Activated naive CD4-positive, alpha-beta T cell treated with anti-CD3 and anti-CD28 coated beads for 36 hours (primary cell): ENCODE results near the gene YWHAB. TPM values are rescaled to one million over a fixed set of nuclear protein-coding genes. Genes with fewer than 3 reads are reported as not detected.

Source experiments
- CTCF ChIA-PET: fragments of 350-600 bp; sonication (Branson Sonifier 250); formaldehyde crosslinking; loops from one replicate; lab custom pipeline; 2021; ENCODE audit warnings: antibody characterized with exemption; lab: Charles Lee
- DNase-seq: peaks from one replicate; pipeline ENCODE4 v3.0.0-alpha.2; 2020
- H3K27ac Mint-ChIP-seq: one replicate; pipeline ENCODE4 v1.8.0; 2021; ENCODE audit warnings: mild to moderate bottlenecking, mixed read lengths
- H3K27me3 Mint-ChIP-seq: one replicate; pipeline ENCODE4 v1.8.0; 2021; ENCODE audit warnings: low read depth, mixed read lengths
- H3K36me3 Mint-ChIP-seq: one replicate; pipeline ENCODE4 v1.8.0; 2021; ENCODE audit warnings: low read depth, mixed read lengths
- H3K4me1 Mint-ChIP-seq: one replicate; pipeline ENCODE4 v1.8.0; 2021; ENCODE audit warnings: low read depth, mixed read lengths
- H3K4me3 Mint-ChIP-seq: one replicate; pipeline ENCODE4 v1.8.0; 2021; ENCODE audit warnings: mild to moderate bottlenecking, moderate library complexity, mixed read lengths
- H3K9me3 Mint-ChIP-seq: one replicate; pipeline ENCODE4 v1.8.0; 2021; ENCODE audit warnings: mixed read lengths
- intact Hi-C: fragments of 100-400 bp; cut with micrococcal nuclease; formaldehyde crosslinking; loops from one replicate; pipeline ENCODE4 v1.15.1; 2023
- total RNA-seq, 2 experiments: library from RNA; stranded (reverse); gene quantifications; one replicate each; pipeline ENCODE4 v1.2.3, GENCODE V29; 2021

The YWHAB gene
- total RNA-seq, 2 experiments from 2014 or later, result 245 to 260 TPM

DNA sequence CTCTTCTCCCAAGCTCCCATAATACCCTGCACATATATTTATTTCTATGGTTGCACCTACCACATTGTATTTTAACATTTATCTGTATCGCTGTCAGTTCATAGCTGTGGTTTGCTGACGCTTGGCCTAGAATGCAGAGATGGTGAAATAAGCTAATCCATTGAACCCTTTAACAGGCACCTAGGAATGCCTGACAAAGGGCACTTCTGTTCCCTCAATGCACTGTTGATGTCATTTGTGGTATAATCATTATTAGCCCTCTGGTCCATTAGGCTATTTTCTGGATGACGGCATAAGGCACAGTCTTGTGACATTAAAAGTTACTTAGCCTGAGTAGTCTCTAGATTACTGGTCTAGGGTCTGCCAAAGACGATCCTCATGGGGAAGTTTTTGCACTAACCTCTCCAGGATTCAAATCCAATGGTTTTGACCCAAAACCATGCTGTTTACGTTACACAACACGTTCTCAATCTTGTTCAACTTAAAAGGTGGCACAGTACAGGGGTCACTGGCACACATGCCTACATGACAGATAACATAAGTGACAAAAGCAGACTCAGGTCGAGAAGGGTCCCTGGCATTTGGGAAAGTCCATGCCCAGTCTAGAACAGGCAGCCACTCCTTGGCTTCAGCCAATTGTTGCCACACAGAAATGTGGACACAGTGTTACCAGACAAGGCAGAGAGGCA is 2.1 kb upstream of the YWHAB start:
- peaks cover 10% of the 10 kb centered on the region for H3K36me3 Mint-ChIP-seq
- CTCF ChIA-PET, result interaction anchor here (1.3 kb wide), 1 partner anchor 9 kb away, joined by 3 read pairs; no protein-coding TSS in a partner anchor
- peaks cover 42% of the 10 kb centered on the region for H3K4me1 Mint-ChIP-seq
- no peaks in the 10 kb centered on the region for H3K9me3 Mint-ChIP-seq
- H3K27ac Mint-ChIP-seq, result peak overlapping the region; percentile 93
- no peak overlapping the region for H3K4me3 Mint-ChIP-seq
- DNase-seq, result no peak
- H3K27me3 Mint-ChIP-seq, result no peaks in the 10 kb centered on the region
- intact Hi-C loops, result loop anchor here (10.0 kb wide), 1 partner anchor 1429 kb away; the partner anchor contains the start of gene SRSF6

DNA sequence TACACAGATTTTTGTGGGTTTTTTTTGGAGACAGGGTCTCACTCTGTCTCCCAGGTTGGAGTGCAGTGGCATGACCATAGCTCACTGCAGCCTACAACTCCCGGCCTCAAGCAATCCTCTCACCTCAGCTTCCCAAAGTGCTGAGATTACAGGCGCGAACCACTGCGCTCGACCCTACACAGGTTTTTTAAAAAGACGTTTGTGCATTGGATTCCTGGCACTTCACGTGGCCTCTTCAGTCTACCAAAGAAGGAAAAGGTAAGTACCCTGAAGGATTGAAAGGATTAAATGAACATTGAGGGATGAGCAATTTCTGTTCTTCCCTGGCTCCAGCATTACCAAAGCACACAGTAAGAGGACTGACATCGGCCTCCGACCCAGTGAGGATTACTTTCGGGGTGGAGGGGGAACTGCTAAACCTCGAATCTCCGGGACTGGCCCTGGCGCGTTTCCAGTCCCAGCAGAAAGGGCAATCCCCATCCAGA is 556 bp upstream of the YWHAB start:
- CTCF ChIA-PET, result interaction anchor here (0.8 kb wide), 1 partner anchor 211 kb away, joined by 3 read pairs; no protein-coding TSS in a partner anchor
- intact Hi-C loops, result loop anchor here (1.0 to 10.0 kb wide), 4 partner anchors 243 to 1430 kb away; partner anchors contain the start of genes OSER1, SERINC3 and SRSF6
- H3K27ac Mint-ChIP-seq, result peak overlapping the region; percentile 93
- no peaks in the 10 kb centered on the region for H3K9me3 Mint-ChIP-seq
- H3K27me3 Mint-ChIP-seq, result no peaks in the 10 kb centered on the region
- H3K4me1 Mint-ChIP-seq, result peaks cover 55% of the 10 kb centered on the region
- peaks cover 19% of the 10 kb centered on the region for H3K36me3 Mint-ChIP-seq
- H3K4me3 Mint-ChIP-seq, result peak overlapping the region; percentile 95
- no peak for DNase-seq

DNA sequence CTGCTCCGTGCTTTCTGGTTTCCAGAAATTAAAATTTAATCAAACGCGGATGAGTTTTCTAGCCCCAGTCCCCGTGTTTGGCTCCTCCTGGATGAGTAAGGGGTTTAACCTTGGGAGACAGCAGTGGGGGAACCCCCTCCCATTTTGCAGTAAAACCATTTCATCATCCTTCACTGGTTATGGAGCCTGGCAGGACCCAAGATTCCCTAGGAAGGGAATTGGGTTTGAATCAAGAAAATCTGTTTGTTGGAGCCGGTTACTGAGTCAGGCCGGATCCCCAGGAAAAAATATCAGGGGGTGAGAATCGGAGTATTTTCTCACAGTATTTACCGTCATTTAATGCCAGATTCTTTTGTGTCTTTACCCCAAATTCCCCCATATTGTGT is 754 bp downstream of the YWHAB start:
- peaks cover 23% of the 10 kb centered on the region for H3K36me3 Mint-ChIP-seq
- peak overlapping the region; percentile 96 for H3K27ac Mint-ChIP-seq
- intact Hi-C loops, result loop anchor here (1.0 to 10.0 kb wide), 6 partner anchors 15 to 1431 kb away; partner anchors contain the start of genes OSER1, SRSF6 and TOMM34
- peak; percentile 34 for DNase-seq
- CTCF ChIA-PET, result no interaction called here
- peaks cover 63% of the 10 kb centered on the region for H3K4me1 Mint-ChIP-seq
- H3K4me3 Mint-ChIP-seq, result peak overlapping the region; percentile 95
- H3K27me3 Mint-ChIP-seq, result no peaks in the 10 kb centered on the region
- H3K9me3 Mint-ChIP-seq, result no peaks in the 10 kb centered on the region

DNA sequence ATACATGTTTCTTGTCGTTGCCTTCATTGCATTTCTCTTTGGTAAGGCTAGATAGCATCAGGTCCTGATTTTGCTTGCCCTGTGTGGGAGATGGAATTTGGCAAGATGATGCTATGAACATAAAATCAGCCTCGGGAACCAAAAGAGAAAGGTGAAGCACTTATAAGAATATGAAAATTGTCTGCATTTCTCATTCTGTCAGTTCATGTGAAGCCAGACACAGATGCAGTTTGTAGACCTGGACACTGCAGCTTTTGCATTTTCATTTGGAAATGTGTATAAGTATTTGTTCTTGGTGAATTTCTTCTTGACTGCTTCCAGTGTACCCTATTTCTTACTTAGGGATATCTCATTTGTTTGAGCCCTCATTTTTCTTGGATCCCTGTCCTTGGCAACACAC is 1.3 kb downstream of the YWHAB start:
- H3K4me1 Mint-ChIP-seq, result peaks cover 67% of the 10 kb centered on the region
- CTCF ChIA-PET, result no interaction called here
- DNase-seq, result no peak
- peaks cover 28% of the 10 kb centered on the region for H3K36me3 Mint-ChIP-seq
- no peaks in the 10 kb centered on the region for H3K9me3 Mint-ChIP-seq
- H3K4me3 Mint-ChIP-seq, result peak overlapping the region; percentile 95
- peak overlapping the region; percentile 96 for H3K27ac Mint-ChIP-seq
- intact Hi-C loops, result loop anchor here (1.0 to 10.0 kb wide), 6 partner anchors 14 to 1432 kb away; partner anchors contain the start of genes OSER1, SRSF6 and TOMM34
- no peaks in the 10 kb centered on the region for H3K27me3 Mint-ChIP-seq

DNA sequence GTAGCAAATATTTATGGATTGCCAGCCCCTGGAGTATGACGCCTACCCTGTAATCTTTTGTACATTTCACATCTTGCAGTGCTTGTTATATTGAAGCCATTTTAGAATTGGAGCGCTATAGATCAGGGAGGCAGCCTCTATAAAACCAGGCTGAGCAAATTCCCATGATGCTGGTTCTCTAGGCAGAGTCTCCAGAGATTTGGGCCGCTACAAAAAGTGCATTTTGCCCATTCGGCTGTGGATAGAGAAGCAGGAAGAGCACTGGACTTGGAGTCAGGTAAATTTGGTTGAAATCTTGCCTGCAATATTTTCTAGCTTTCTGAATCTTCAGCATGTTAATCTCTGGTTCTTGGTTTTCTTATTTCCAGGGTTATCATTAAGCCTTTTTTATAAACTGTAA is 2.0 kb downstream of the YWHAB start:
- Mint-ChIP-seq H3K9me3 (peaks cover 2% of the 10 kb centered on the region), H3K27me3 (no peaks in the 10 kb centered on the region), H3K36me3 (peaks cover 33% of the 10 kb centered on the region), H3K27ac (peak overlapping the region; percentile 96), H3K4me1 (peaks cover 70% of the 10 kb centered on the region), H3K4me3 (peak overlapping the region; percentile 95)
- CTCF ChIA-PET, result interaction anchor here (0.8 to 1.5 kb wide), 8 partner anchors 13 to 210 kb away, joined by 3 to 4 read pairs (median 4); no protein-coding TSS in a partner anchor
- DNase-seq, result no peak
- intact Hi-C loops, result loop anchor here (2.0 to 10.0 kb wide), 4 partner anchors 13 to 1433 kb away; partner anchors contain the start of genes OSER1 and SRSF6

DNA sequence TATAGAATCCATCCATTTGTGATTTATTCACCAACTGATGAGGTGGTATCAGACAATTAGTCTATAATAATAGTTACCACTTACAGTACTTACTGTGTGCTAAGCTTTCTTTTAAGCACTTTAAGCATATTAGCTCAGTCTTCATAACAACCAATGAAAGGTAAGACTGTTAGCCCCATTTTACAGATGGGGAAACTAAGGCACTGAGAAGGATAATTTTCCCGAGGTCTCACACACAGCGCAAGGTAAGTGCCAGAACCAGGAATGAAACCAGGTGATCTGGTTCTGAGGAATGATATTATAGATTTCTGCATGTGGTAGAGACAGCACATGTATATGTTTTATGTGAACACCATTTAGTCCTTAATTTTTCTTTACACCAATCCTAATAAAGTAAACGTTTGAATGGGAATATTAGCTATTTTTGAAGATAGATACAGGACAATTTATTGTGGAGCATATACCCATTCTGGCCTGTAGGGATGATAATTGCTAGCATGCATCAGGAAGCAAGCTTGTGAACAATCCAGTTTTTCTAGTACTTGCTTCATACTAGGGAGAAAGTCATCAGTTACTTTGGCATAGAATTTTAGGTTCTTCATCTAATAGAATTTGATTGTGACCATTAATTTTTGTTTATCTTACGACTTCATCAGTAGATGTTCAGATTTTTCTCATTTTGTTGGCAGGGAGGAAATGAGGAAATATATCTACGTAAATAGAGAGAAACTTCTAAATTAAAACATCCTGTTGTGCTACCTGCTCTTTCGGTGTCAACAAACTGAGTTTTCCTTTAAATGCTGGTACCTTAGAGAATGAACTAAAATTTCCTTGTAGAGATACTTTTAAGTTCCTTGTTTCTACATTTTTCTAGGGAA is 3.0 kb downstream of the YWHAB start:
- Mint-ChIP-seq H3K36me3 (peaks cover 33% of the 10 kb centered on the region), H3K27ac (peak overlapping the region; percentile 84), H3K4me3 (peak overlapping the region; percentile 95), H3K27me3 (no peaks in the 10 kb centered on the region), H3K9me3 (peaks cover 2% of the 10 kb centered on the region), H3K4me1 (peaks cover 66% of the 10 kb centered on the region)
- DNase-seq, result no peak
- intact Hi-C loops, result loop anchor here (1.0 to 10.0 kb wide), 4 partner anchors 9 to 1434 kb away; partner anchors contain the start of genes OSER1 and SRSF6
- CTCF ChIA-PET, result interaction anchor here (0.6 to 1.5 kb wide), 11 partner anchors 12 to 426 kb away, joined by 3 to 4 read pairs (median 3); no protein-coding TSS in a partner anchor

DNA sequence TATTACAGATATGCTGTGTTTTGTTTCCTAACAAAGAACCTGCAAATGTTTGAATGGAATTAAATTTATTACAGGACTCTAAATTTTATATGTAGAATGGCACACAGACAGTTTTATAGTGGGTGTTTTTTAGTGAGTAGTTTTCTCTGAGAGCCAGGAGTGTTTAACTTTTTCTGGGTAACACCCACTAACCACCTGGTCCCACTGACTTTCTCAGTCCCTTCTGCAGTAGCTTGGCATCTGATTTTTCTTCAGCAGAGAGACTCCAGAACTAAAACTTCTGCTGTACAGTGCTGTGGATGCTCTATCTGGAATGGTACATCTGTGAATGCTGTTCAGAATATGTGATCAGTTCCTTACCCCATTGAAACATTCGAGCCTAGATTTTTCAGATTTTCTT is 6.3 kb downstream of the YWHAB start:
- Mint-ChIP-seq H3K27ac (peak overlapping the region; percentile 7), H3K4me3 (no peak overlapping the region), H3K27me3 (no peaks in the 10 kb centered on the region), H3K36me3 (peaks cover 34% of the 10 kb centered on the region), H3K4me1 (peaks cover 82% of the 10 kb centered on the region), H3K9me3 (peaks cover 2% of the 10 kb centered on the region)
- CTCF ChIA-PET, result interaction anchor here (1.4 to 1.9 kb wide), 2 partner anchors 18 to 25 kb away, joined by 3 to 6 read pairs; partner anchors contain the start of gene PABPC1L
- DNase-seq, result no peak
- intact Hi-C loops, result no loop called here

DNA sequence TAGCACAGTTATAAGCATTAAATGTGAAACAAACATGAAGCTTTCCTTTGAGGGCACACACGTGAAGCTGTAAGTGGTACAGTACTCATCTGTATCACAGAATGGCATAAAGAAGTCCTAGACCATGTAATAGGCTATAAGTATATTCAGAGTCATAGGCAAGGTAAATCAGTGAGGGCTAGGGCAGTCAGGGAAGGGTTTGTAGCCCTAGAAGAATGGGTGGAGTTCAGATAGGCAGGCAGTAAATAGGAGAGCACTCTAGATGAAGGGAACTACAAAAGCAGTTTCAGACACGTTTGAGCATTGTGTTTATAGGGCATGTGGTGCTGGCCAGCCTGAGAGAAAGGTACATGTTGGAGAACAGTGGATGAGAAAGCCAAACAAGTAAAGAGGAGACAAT is 9.5 kb downstream of the YWHAB start:
- H3K4me3 Mint-ChIP-seq, result no peak overlapping the region
- H3K36me3 Mint-ChIP-seq, result peaks cover 31% of the 10 kb centered on the region

DNA sequence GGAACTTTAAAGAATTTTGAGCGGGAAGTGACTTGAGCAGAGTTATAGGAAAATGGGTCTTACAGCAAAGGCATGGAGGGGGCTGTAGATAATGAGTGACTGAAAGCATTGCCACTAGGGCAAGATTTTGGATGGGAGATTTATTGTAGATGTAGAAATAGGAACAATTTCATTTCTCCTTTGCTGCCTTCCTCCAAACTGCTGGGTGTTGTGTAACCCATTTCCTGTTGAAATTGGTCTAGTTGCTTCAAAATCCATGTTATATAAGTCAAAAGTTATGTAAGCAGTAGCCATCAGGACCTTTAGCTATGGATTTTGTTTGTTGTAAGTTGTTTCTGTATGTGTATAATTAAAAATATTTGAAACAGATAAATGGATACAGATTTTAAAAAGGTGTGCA is 11.1 kb downstream of the YWHAB start:
- no peak for DNase-seq
- peaks cover 2% of the 10 kb centered on the region for H3K9me3 Mint-ChIP-seq
- peak overlapping the region; percentile 28 for H3K27ac Mint-ChIP-seq
- peaks cover 84% of the 10 kb centered on the region for H3K4me1 Mint-ChIP-seq
- peaks cover 27% of the 10 kb centered on the region for H3K36me3 Mint-ChIP-seq
- H3K27me3 Mint-ChIP-seq, result no peaks in the 10 kb centered on the region
- intact Hi-C loops, result no loop called here
- H3K4me3 Mint-ChIP-seq, result no peak overlapping the region
- CTCF ChIA-PET, result interaction anchor here (0.6 kb wide), 1 partner anchor 426 kb away, joined by 3 read pairs; no protein-coding TSS in a partner anchor

More for the DNA sequence above, 9.5 kb downstream of the YWHAB start:
- peaks cover 2% of the 10 kb centered on the region for H3K9me3 Mint-ChIP-seq
- CTCF ChIA-PET, result interaction anchor here (0.6 kb wide), 1 partner anchor 21 kb away, joined by 3 read pairs; no protein-coding TSS in a partner anchor
- intact Hi-C loops, result no loop called here
- no peaks in the 10 kb centered on the region for H3K27me3 Mint-ChIP-seq
- no peak overlapping the region for H3K27ac Mint-ChIP-seq
- no peak for DNase-seq
- peaks cover 80% of the 10 kb centered on the region for H3K4me1 Mint-ChIP-seq

DNA sequence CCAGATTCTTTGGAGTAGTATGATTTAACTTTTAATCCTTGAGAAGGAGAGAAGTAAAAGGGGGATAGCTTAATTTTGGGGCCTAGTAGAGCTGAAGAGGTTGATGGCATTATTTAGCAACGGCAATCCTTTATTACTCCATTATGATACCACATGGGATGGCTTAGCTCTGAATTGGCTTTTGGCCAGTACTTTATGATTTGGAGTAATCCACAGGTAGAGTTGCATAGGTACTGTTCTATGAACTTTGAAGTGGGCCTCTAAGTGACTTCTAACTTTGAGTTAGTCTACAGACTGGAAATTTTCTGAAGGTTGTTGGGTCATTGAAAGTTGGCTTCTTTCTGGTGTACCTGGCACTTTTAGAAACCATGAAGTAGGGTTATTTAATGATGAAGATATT is 11.6 kb downstream of the YWHAB start:
- Mint-ChIP-seq H3K4me3 (no peak overlapping the region), H3K4me1 (peaks cover 81% of the 10 kb centered on the region), H3K36me3 (peaks cover 23% of the 10 kb centered on the region), H3K9me3 (no peaks in the 10 kb centered on the region), H3K27ac (peak overlapping the region; percentile 28), H3K27me3 (no peaks in the 10 kb centered on the region)
- CTCF ChIA-PET, result no interaction called here
- intact Hi-C loops, result loop anchor here (1.0 kb wide), 1 partner anchor 8 kb away; no protein-coding TSS in a partner anchor
- no peak for DNase-seq

DNA sequence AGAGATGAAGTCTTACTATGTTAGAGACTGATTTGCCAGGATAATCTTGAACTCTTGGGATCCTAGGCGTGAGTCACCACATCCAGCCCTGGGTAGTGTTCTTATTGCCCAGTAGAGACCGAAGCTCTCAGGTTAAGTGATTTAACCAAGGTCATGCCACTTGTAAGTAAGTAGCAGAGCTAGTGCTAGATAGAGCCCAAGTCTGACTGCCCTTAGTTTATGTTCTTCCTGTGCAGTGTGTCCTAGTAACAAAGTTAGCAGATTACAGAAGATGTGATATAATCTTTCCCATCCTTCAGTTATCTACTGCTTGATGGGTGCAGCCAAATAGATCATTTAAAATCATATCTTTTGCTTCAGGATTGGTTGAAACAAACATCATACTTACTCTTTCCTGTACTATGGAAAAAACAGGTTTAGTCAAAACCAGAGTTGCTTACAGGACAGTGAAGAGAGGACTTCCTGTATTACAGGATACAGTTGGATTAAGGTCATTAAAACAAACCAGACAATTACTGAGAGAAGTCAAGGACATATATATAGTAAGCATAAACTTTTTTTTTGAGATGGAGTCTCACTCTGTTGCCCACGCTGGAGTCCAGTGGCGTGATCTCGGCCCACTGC is 14.8 kb downstream of the YWHAB start:
- DNase-seq, result no peak
- Mint-ChIP-seq H3K27me3 (no peaks in the 10 kb centered on the region), H3K4me1 (peaks cover 61% of the 10 kb centered on the region), H3K36me3 (peaks cover 35% of the 10 kb centered on the region), H3K4me3 (no peak overlapping the region), H3K27ac (peak overlapping the region; percentile 75), H3K9me3 (no peaks in the 10 kb centered on the region)
- CTCF ChIA-PET, result interaction anchor here (1.0 to 1.1 kb wide), 2 partner anchors 12 to 196 kb away, joined by 3 to 4 read pairs; no protein-coding TSS in a partner anchor
- intact Hi-C loops, result loop anchor here (2.0 kb wide), 1 partner anchor 14 kb away; no protein-coding TSS in a partner anchor
